ENCODE results near the gene DLG2.

DNA sequence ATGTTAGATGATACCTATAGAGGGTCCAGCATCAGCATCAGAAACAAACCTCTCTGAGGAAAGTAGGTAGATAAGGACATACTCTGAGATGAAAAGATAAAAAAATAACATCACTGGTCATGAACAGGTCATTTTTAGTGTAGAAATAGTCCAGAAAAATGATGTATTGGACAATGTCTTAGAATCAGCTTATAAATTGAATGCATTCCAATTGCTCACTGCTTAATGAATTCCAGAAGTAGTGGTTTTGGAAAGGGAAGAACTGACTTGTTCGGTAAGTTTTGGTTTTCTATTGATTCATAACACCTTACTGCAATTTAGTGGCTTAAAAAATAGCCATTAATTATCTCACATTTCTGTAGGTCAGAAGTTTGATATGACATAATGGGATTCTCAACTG is 1411.5 kb downstream of the DLG2 start:
- TF ChIP-seq CTCF (IDR thresholded peaks at IDR 0.05) (no peak), POLR2A (IDR thresholded peaks at IDR 0.05) (no peak)
